Mammary epithelial cell (primary cell): ENCODE data around the gene SH3GL1.

Experiments
- CTCF ChIP-seq, 2 donors: IDR thresholded peaks in 1 of 2; conservative IDR thresholded peaks in 1 of 2; 2 replicates each; pipeline ENCODE4 v1.5.1; 2011 to 2012; ENCODE audit warnings: inconsistent platforms in 2 of 2, low read length in 2 of 2, mild to moderate bottlenecking in 2 of 2, control low read depth in 1 of 2, low read depth in 1 of 2; ENCODE audit not compliant: insufficient read depth in 1 of 2; ENCODE audit errors: extremely low read depth in 1 of 2
- EZH2 ChIP-seq: IDR thresholded peaks from 2 replicates; pipeline ENCODE4 v1.6.1; 2012; ENCODE audit warnings: low read length, inconsistent platforms, borderline replicate concordance

- no peak for TF ChIP-seq EZH2
- no peak for TF ChIP-seq CTCF (conservative IDR thresholded peaks at IDR 0.05 in 1 of 2, IDR thresholded peaks at IDR 0.05 in 1 of 2; ENCODE audit: extremely low read depth in 1 of 2, insufficient read depth in 1 of 2, low read depth in 1 of 2, low read length in 2 of 2)
Observed at GRCh38 chr19:4368128-4368820, 32.1 kb downstream of the SH3GL1 start.
